Caki2 (cell line): ENCODE measurements around the gene FAM168A. TPM values are rescaled to one million over a fixed set of nuclear protein-coding genes. Genes with fewer than 3 reads are reported as not detected.

Experiments used
- DNase-seq: peaks from one replicate; pipeline ENCODE4 v3.0.0-alpha.2; 2015; ENCODE audit warnings: low read depth
- in situ Hi-C: cut with HindIII; loops from 2 replicates; pipeline ENCODE4 v1.10.0; 2016; ENCODE audit warnings: low sequenced_read_pairs, low pct_unique_long_range_greater_than_20kb, mixed read lengths
- total RNA-seq: library from RNA; depleted of rRNA; stranded (reverse); fragments of >200 nt; shearing (Covaris generic); gene quantifications from 2 replicates; pipeline ENCODE4 v1.2.3, GENCODE V29; 2014; ENCODE audit warnings: low replicate concordance

The FAM168A gene
- total RNA-seq, 1 experiment from 2014 or later, result 9.2 TPM

DNA sequence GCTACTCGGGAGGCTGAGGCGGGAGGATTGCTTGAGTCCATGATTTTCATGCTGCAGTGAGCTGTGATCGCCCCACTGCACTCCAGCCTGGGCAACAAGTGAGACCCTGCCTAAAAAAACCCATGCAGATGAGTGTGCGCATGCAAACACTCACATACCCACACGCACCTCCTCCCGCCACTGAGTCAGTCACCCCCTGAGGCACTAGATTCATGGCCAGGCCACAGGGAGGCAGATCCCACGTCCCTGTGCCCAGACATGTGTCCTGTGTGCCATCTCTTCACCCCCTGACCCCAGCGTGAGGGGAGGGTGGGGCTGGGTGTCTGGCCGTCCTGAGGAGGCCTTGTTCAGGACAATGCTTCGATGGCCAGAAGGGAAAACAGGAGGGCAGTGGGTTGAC is 206.2 kb downstream of the FAM168A start:
- no peak for DNase-seq

GRCh38 chr11:73390601-73391565 is 207.0 kb downstream of the FAM168A start:
- DNase-seq, result no peak
- in situ Hi-C loops, result no loop called here

More for the DNA sequence above, 206.2 kb downstream of the FAM168A start:
- in situ Hi-C loops, result no loop called here

- in situ Hi-C loops, result no loop called here
- DNase-seq, result no peak
These were observed 208.0 kb downstream of the FAM168A start for GRCh38 chr11:73389916-73390315.

- in situ Hi-C loops, result no loop called here
These were observed 208.8 kb downstream of the FAM168A start for GRCh38 chr11:73389134-73389525.

DNA sequence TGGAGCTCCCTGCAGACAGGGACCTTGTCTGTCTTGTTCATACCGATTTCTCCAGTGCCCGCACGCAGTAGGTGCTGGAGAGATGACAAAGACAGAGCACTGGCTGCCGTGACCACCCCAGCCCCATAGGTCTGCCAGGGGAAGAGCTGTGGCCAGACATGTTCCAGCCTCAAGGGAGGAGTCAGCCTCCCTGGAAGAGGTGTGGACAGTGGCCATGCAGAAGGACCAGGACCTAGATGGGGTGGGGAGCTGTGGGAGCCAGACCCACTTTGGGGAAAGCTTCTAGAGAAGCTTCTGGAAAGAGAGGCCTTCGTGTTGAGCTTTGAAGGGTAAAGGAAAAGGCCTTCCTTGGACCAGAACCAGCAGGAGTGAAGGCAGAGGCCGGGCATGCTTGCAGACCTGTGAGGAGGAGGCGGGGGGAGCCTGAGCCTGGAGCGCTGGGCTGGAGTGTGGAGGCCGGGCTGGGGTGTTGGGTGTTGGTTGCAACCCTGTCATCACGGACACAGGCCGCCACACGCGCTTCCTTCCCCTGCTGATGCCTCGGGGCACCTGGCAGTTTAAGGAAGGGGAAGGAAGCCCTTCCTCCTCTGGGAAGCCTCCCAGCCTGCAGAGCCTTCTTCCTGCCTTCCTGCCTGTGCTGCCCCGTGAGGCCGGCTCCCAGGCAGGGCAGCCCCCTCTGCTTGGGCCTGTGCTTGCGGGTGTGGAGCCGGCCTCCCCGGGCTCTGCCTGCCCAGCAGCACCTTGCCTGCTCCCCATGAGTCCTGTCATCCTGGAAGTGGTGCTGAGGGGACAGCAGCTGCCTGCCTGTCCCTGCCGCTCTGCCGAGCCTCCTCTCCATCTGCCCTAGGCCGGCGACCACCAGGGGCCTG is 209.4 kb downstream of the FAM168A start:
- no peak for DNase-seq
- in situ Hi-C loops, result no loop called here

More at GRCh38 chr11:73389134-73389525, 208.8 kb downstream of the FAM168A start:
- no peak for DNase-seq

- DNase-seq, result no peak
- in situ Hi-C loops, result no loop called here
These were observed 210.2 kb downstream of the FAM168A start for GRCh38 chr11:73387594-73388264.

DNA sequence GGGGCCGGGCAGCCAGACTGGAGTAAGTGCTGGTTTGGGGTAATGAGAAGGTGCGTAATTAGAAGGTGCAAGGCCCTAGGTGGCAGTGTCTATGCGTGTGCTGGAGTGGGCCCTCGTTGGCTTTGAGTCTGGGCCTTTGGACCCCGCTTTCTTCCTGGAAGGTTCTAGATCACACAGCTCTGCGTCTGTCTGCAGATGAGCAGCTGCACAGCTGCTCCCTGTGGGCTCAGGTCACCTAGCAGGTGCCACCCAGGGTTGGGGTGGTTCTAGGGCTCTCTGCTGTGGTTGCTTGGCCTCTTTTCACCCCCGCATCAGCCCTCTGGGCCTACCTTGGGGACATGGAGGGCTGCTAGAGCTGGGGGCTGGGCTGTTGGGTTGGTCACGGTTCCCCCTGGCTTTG is 211.4 kb downstream of the FAM168A start:
- in situ Hi-C loops, result no loop called here
- no peak for DNase-seq

- no peak for DNase-seq
- in situ Hi-C loops, result no loop called here
These were observed 211.9 kb downstream of the FAM168A start for GRCh38 chr11:73386016-73386415.

GRCh38 chr11:73384872-73385689 is 212.8 kb downstream of the FAM168A start:
- in situ Hi-C loops, result no loop called here
- DNase-seq, result no peak

DNA sequence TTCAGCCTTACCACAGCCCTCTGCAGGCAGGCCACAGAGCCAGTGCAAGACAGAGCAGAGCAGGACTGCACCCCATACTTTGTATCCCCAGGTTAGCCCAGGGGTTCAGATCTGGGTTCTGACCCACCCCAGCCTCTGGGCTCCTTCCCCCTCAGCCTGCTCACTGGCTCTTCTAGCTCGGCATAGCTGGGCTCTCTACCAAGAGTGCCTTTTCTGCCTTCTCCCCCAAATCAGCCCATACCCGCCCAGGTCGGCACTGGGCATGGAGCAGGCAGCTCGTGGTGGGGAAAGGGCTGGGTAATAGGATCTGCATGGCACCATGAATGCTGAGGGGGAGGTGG is 213.4 kb downstream of the FAM168A start:
- in situ Hi-C loops, result no loop called here
- no peak for DNase-seq

GRCh38 chr11:73384125-73384441 is 213.8 kb downstream of the FAM168A start:
- in situ Hi-C loops, result no loop called here

DNA sequence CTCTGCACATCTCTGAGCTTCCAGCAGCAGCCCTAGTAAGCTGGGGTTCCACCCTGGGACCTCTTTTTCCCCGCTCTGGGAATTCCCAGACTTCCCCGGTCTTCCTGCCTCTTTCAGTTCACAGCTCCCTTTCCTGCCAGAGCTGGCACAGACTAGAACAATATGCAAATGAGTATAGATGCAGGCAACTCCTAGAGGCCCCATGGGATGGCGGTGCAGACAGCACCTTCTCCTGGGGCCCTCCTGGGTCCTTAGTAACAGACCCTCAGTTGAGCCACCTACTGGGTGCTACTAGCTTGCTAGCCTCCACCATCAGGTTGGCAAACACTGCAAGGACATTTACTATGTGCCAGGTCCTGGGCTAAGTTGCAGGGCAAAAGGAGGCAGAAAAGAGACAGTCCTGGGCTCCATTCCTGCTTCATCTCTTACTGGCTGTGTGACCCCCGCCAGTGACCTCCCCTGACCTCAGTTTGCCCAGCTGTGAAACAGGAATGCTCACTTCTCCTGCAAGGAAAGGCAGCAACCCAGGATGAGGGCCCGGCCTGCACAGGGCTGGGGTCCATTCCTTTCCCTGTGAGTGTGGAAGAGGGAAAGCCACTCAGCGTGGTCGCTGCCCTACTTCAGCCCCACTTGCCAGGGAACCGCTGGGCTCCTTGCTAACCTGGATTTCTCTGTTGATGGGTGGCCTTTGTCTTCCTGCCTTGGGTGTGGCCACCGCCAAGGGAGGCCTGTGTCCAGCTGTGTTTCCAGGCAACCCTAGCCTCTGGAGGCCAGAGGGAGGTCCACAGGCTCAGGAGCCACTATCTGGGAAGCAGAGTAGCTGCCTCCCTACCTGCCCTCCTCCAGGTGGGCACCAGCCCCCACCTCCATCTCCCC is 214.4 kb downstream of the FAM168A start:
- no peak for DNase-seq
- in situ Hi-C loops, result no loop called here

More at GRCh38 chr11:73384125-73384441, 213.8 kb downstream of the FAM168A start:
- no peak for DNase-seq

DNA sequence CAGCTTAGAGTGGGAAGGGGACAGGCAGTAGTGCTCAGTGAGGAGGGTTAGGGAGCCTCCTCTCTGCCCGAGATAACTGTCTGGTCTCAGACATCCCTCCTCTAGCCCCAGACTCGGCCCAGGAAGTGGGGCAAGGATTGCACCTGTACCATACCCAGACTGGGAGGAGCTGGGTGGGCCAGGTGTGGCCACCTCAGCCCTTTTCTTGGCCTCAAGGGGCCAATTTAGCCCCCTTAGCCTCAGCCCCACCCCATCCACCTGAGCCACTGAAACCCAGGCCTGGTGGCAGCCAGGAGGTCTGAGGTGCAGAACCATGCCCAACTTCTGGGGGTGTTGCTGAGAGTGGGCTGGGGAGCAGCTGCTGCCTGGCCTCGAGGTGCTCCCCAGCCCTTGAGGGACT is 215.2 kb downstream of the FAM168A start:
- in situ Hi-C loops, result no loop called here
- DNase-seq, result no peak

DNA sequence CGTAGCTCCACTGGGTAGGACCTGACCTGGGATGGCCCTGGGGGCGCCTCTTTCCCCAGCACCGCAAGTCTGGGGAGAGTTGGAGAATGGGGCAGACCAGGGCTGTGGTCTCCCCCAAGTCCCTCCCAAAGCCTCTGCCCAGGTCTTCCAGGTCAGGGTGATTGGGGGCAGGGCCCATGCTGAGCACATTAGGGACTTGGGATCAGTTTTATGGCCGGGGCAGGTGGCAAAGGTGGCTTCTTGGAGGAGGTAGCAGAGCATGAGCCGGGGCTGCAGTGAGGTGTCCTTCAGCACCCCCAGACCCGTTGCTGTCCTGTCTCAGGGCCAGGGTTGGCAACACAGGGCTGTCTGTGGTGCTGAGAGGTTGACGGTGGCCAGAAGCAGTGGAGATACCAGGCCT is 215.7 kb downstream of the FAM168A start:
- DNase-seq, result no peak
- in situ Hi-C loops, result no loop called here

- in situ Hi-C loops, result no loop called here
- DNase-seq, result no peak
These were observed 216.3 kb downstream of the FAM168A start for GRCh38 chr11:73381589-73381988.

- in situ Hi-C loops, result no loop called here
- DNase-seq, result no peak
These were observed 217.0 kb downstream of the FAM168A start for GRCh38 chr11:73380897-73381410.

GRCh38 chr11:73380331-73380730 is 217.6 kb downstream of the FAM168A start:
- in situ Hi-C loops, result no loop called here
- no peak for DNase-seq
